Brain pericyte (primary cell): Measurements from ENCODE around the gene AMH.

Source experiments
- DNase-seq: peaks from one replicate; pipeline ENCODE4 v3.0.0-alpha.2; 2012; ENCODE audit warnings: low read depth, low spot score

The AMH gene

GRCh38 chr19:2221250-2221831 is 27.8 kb upstream of the AMH start:
- DNase-seq, result peak; percentile 70

DNA sequence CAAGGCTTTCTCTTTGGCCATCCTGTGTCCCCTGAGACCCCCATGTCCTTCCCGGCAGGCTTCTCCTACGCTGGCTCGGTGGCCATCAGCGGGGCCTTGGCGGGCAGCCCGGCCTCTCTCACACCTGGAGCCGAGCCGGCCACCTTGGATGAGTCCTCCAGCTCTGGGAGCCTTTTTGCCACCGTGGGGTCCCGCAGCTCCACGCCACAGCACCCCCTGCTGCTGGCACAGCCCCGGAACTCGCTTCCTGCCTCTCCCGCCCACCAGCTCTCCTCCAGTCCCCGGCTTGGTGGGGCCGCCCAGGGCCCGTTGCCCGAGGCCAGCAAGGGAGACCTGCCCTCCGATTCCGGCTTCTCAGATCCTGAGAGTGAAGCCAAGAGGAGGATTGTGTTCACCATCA is 27.2 kb upstream of the AMH start:
- no peak for DNase-seq

GRCh38 chr19:2223391-2223790 is 25.7 kb upstream of the AMH start:
- DNase-seq, result no peak

DNA sequence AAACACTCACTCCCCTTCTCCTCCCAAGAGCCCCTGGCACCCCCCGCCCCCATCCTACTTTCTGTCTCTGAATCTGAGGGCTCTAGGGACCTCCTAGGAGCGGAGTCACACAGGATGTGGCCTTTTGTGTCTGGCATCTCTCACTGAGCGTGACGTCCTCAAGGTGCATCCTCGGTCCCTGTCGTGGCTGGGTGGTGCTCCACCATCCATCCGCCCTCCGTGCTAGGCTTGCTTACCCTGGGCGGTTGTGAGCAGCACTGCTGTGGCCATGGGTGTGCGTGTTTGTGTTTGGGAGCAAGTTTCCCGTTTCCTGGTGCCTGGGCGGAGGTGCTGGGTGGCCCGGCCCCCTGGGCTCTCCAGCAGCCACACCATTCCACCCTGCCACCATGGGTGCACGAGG is 25.2 kb upstream of the AMH start:
- no peak for DNase-seq

DNA sequence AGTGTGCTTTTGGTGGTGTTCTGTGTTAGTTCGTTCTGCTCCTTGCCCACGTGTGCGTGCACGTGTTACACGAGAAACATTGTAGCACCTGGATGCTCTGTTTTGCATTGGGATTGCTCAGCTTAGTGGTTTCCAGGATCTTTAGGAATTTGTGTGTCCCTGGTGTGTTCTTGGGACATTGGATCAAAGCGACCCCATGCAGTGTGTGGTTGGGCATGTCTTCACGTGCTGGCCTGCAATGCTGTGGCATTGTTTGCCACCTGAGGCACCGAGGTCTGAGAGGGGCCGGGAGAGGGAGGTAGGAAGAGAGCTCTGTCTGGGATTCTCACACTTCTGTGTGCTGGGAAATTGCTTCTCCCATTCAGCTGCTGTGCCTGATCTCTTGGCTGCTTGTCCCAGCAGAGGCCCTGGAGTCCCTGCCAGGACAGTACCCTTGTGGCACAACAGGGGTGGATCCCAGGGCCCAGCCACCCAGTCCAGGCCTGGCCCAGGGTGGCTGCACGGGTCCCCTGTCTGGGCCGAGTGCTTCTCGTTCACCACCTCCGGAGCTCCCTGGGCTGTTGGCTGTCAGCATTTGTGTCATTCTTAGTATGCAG is 24.3 kb upstream of the AMH start:
- no peak for DNase-seq

- no peak for DNase-seq
Observed at GRCh38 chr19:2225415-2226050, 23.6 kb upstream of the AMH start.

- DNase-seq, result no peak
Observed at GRCh38 chr19:2226051-2226839, 22.9 kb upstream of the AMH start.

GRCh38 chr19:2226840-2227360 is 22.2 kb upstream of the AMH start:
- DNase-seq, result no peak

GRCh38 chr19:2227415-2228156 is 21.5 kb upstream of the AMH start:
- DNase-seq, result no peak

- DNase-seq, result no peak
Observed at GRCh38 chr19:2228157-2229030, 20.7 kb upstream of the AMH start.

DNA sequence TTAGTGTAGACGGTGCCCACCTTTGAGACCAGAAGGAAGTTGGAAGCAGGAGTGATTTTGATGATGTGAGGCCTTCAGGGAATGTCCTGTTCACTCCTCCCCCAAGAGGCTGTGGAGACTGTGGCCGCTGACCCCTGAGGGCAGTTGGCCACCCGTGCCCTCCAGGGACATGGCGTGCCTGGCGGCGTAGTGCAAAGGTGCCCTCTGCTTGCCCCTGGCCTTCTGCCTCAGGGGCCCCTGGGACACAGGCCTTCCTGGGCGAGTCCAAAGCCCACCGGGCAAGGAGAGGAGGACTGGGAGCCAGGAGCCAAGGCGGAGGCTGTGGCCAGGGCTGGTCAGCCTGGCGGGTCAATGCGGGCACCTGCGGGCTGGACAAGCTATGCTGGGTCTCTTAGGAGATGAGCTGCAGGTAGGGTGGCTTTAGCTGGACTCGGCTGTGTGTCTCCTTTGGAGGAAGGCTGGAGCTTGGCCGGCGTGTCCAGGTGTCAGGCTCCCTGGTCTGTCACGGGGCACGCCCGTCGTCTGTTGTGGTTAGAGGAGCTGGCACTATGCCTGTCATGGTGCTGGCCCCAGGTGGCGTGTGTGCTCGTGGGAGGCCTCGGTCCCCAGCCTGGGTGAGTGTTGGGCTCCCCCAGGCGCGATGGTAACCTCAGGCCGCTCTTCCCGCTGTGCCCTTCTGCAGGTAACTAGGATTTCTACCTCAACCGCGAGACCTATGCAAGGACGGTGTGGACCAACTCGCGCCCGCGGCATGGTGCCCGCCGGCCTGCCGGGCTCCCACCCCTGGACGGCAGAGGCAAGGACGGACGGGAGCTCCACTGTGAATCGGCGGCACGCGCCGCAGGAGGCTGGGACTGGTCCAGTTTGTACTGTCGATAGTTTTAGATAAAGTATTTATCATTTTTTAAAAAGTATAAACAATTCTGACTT is 19.8 kb upstream of the AMH start:
- DNase-seq, result no peak

DNA sequence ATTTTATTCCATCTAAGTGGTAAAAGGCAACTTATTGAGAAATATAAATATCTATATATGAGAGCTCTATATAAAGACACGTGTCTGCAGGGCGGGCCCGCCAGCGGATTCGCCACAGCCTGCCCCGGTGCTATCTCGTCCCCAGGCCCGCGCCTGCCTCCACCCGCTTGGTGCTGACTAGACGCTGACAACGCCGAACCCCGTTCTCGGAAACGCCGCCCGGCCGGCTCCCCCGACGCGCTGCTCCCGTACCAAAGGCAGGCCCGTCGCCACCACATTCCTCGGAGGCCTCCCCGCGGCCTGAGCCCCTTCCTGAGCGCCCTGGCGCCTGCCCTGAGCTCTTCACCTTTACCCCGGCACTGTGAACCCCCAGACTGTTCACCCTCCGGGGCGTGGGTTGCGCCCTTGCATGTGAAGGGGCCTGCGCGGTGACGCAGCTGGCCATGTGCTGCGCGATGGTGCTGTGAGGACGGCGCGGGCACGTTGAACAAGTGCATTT is 19.0 kb upstream of the AMH start:
- DNase-seq, result no peak

DNA sequence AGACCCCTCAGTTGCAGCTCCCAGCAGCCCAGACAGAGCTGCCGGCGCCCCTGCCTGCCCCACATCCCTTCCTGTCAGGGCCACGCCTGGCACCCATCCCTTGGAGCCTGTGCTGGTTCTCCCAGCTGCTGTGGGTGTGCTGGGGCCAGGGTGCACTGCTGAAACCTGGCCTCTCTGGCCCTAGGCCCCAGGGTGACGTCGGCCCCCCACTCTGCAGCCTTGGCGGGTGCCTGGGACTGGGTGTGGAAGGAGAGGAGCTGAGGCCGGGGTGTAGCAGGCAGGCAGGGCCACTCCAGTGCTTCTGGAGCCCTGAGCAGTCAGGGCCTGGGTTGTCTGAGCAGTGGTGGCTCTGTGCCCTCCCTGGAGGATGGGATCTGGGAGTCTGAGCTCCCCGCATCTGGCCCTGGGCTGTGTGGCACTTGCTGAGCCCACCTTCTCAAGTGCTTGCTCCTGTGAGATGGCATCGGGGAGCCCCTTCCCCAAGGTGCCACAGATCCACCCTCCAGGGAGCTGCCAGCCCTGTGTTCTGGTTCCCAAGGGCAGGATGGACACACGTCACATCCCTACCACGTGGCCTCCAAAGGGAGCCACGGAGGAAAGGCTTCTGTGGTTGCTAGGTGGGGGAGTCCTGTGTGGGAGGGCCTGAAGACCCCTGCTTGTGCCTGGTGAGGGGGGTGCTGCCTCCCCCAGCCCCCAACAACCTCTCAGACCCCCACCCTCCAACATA is 18.2 kb upstream of the AMH start:
- DNase-seq, result no peak

- no peak for DNase-seq
Observed at GRCh38 chr19:2231621-2232221, 17.4 kb upstream of the AMH start.

GRCh38 chr19:2232286-2233151 is 16.6 kb upstream of the AMH start:
- no peak for DNase-seq

GRCh38 chr19:2233601-2234280 is 15.4 kb upstream of the AMH start:
- DNase-seq, result no peak

DNA sequence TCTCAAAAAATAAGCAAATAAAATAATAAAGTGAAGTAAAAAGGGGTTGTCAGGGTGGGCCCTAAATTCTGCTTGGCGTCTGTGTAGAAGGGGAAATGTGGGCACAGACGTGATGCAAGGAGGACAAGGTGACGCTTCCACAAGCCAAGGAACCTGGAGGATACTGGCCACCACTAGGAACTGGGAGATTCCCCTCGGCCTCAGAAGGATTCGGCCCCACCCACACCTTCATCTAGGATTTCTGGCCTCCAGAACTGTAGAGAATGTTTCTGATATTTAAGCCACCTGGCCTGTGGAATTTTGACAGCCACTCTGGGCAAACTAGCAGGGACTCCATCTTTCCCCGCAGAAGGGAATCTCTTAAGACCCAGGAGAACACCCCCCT is 14.1 kb upstream of the AMH start:
- DNase-seq, result no peak
